SK-N-SH treated with all-trans-retinoic acid at 6 μM for 48 hours (cell line): Measurements from ENCODE around the gene PLGRKT.

Source experiments
- ATAC-seq: fragments of 200-7000 bp; cut with Tn5 transposase; 3 replicates; pipeline ENCODE4 v1.9.1; 2020; ENCODE audit warnings: mild to moderate bottlenecking, moderate library complexity
- ARNTL ChIP-seq: fragments of 450-650 bp; formaldehyde crosslinking; IDR thresholded peaks from 2 replicates; pipeline ENCODE4 v1.5.0; 2020; ENCODE audit warnings: low read depth, mild to moderate bottlenecking, moderate library complexity, borderline replicate concordance
- BACH2 ChIP-seq: fragments of 250-450 bp; sonication (Bioruptor Pico); IDR thresholded peaks from 2 replicates; pipeline ENCODE4 v1.9.0; 2021; ENCODE audit warnings: mild to moderate bottlenecking, borderline replicate concordance
- CREB5 ChIP-seq: fragments of 250-450 bp; sonication (Bioruptor Pico); IDR thresholded peaks from 2 replicates; pipeline ENCODE4 v1.5.1; 2020; ENCODE audit warnings: low read depth, mild to moderate bottlenecking, moderate library complexity
- ESRRG ChIP-seq: fragments of 250-450 bp; sonication (Bioruptor Pico); IDR thresholded peaks from 2 replicates; pipeline ENCODE4 v1.6.1; 2021; ENCODE audit warnings: mild to moderate bottlenecking
- GLIS3 ChIP-seq: fragments of 250-450 bp; sonication (Bioruptor Pico); IDR thresholded peaks from 2 replicates; pipeline ENCODE4 v1.5.0; 2020; ENCODE audit warnings: mild to moderate bottlenecking, moderate library complexity
- ISL1 ChIP-seq: fragments of 250-450 bp; sonication (Bioruptor Pico); IDR thresholded peaks from 2 replicates; pipeline ENCODE4 v2.1.2; 2022; ENCODE audit warnings: mild to moderate bottlenecking, moderate library complexity
- OSR1 ChIP-seq: fragments of 250-450 bp; sonication (Bioruptor Pico); IDR thresholded peaks from 2 replicates; pipeline ENCODE4 v1.8.0; 2022; ENCODE audit warnings: moderate library complexity, mild to moderate bottlenecking, inconsistent platforms
- PATZ1 ChIP-seq: fragments of 250-450 bp; sonication (Bioruptor Pico); IDR thresholded peaks from 2 replicates; pipeline ENCODE4 v1.8.0; 2020; ENCODE audit warnings: mild to moderate bottlenecking, moderate library complexity, borderline replicate concordance
- RARB ChIP-seq: fragments of 250-450 bp; sonication (Bioruptor Pico); IDR thresholded peaks from 2 replicates; pipeline ENCODE4 v1.8.0; 2021; ENCODE audit warnings: mild to moderate bottlenecking, moderate library complexity
- SNAI2 ChIP-seq: fragments of 250-450 bp; sonication (Bioruptor Pico); IDR thresholded peaks from 2 replicates; pipeline ENCODE4 v1.5.0; 2020; ENCODE audit warnings: mild to moderate bottlenecking, moderate library complexity
- TSHZ2 ChIP-seq: fragments of 250-450 bp; sonication (Bioruptor Pico); IDR thresholded peaks from 2 replicates; pipeline ENCODE4 v1.5.0; 2020; ENCODE audit warnings: mild to moderate bottlenecking, moderate library complexity
- ZC3H10 ChIP-seq: fragments of 250-450 bp; sonication (Bioruptor Pico); IDR thresholded peaks from 2 replicates; pipeline ENCODE4 v1.5.1; 2021; ENCODE audit warnings: mild to moderate bottlenecking, moderate library complexity
- ZFP3 ChIP-seq: fragments of 250-450 bp; sonication (Bioruptor Pico); IDR thresholded peaks from 2 replicates; pipeline ENCODE4 v1.5.0; 2020; ENCODE audit warnings: mild to moderate bottlenecking, moderate library complexity
- ZFP30 ChIP-seq: fragments of 450-650 bp; formaldehyde crosslinking; IDR thresholded peaks from 2 replicates; pipeline ENCODE4 v1.5.0; 2022; ENCODE audit warnings: mild to moderate bottlenecking, moderate library complexity
- ZNF70 ChIP-seq: fragments of 450-650 bp; formaldehyde crosslinking; IDR thresholded peaks from 2 replicates; pipeline ENCODE4 v1.5.0; 2020; ENCODE audit warnings: mild to moderate bottlenecking, moderate library complexity
- ZNF8 ChIP-seq: fragments of 450-650 bp; formaldehyde crosslinking; IDR thresholded peaks from 2 replicates; pipeline ENCODE4 v1.5.0; 2020; ENCODE audit warnings: mild to moderate bottlenecking, moderate library complexity
- TF ChIP-seq, protein P1 (sequence below): fragments of 250-450 bp; sonication (Bioruptor Pico); IDR thresholded peaks from 2 replicates; pipeline ENCODE4 v1.5.1; 2021; ENCODE audit warnings: mild to moderate bottlenecking, moderate library complexity
- TF ChIP-seq, protein P2 (sequence below): fragments of 250-450 bp; sonication (Bioruptor Pico); IDR thresholded peaks from 2 replicates; pipeline ENCODE4 v1.8.0; 2021; ENCODE audit warnings: low read depth, mild to moderate bottlenecking, moderate library complexity, borderline replicate concordance

Gene PLGRKT

GRCh38 chr9:5438301-5439162 lies 807 bp upstream of the PLGRKT start:
- TF ChIP-seq ZFP30 (no peak), CREB5 (CRISPR knock-in tag) (no peak), ARNTL (CRISPR knock-in tag) (no peak), SNAI2 (CRISPR knock-in tag) (no peak), ZNF8 (CRISPR knock-in tag) (no peak), GLIS3 (CRISPR knock-in tag) (no peak), BACH2 (CRISPR knock-in tag) (no peak), OSR1 (CRISPR knock-in tag) (no peak), ZC3H10 (CRISPR knock-in tag) (no peak), TSHZ2 (CRISPR knock-in tag) (no peak), PATZ1 (CRISPR knock-in tag) (no peak), ZNF70 (CRISPR knock-in tag) (no peak), ZFP3 (no peak), ESRRG (no peak)
- TF ChIP-seq, protein P1, sequence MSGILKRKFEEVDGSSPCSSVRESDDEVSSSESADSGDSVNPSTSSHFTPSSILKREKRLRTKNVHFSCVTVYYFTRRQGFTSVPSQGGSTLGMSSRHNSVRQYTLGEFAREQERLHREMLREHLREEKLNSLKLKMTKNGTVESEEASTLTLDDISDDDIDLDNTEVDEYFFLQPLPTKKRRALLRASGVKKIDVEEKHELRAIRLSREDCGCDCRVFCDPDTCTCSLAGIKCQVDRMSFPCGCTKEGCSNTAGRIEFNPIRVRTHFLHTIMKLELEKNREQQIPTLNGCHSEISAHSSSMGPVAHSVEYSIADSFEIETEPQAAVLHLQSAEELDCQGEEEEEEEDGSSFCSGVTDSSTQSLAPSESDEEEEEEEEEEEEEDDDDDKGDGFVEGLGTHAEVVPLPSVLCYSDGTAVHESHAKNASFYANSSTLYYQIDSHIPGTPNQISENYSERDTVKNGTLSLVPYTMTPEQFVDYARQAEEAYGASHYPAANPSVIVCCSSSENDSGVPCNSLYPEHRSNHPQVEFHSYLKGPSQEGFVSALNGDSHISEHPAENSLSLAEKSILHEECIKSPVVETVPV (CRISPR knock-in tag): no peak
- TF ChIP-seq, protein P2, sequence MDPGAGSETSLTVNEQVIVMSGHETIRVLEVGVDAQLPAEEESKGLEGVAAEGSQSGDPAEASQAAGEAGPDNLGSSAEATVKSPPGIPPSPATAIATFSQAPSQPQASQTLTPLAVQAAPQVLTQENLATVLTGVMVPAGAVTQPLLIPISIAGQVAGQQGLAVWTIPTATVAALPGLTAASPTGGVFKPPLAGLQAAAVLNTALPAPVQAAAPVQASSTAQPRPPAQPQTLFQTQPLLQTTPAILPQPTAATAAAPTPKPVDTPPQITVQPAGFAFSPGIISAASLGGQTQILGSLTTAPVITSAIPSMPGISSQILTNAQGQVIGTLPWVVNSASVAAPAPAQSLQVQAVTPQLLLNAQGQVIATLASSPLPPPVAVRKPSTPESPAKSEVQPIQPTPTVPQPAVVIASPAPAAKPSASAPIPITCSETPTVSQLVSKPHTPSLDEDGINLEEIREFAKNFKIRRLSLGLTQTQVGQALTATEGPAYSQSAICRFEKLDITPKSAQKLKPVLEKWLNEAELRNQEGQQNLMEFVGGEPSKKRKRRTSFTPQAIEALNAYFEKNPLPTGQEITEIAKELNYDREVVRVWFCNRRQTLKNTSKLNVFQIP (CRISPR knock-in tag): no peak
- ATAC-seq: peak; percentile 1; the same call in 1 of the 3 replicates

DNA sequence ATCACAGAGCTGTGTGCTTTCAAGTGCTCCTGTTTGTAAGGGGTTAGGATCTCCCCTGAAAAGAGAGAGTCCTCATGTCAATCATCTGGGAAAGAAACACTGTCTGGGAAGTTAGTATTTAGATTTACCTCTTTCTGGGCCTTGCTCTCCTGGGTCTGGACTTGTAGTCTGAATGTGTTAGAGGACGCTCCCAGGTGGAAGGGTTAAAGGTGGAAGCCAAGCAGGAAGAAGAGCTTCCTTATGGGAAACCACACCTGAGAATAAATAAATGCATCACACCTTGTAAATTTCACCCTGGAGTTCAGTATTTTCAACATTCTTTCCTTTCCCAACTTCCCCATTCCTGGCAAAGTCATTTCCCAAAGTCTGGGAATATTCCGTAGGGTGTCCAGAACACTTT lies 1.3 kb downstream of the PLGRKT start:
- TF ChIP-seq, protein P2 (CRISPR knock-in tag): no peak
- TF ChIP-seq ZFP30: no peak
- no peak for TF ChIP-seq ZC3H10 (CRISPR knock-in tag)
- no peak for TF ChIP-seq RARB
- no peak for TF ChIP-seq OSR1 (CRISPR knock-in tag)
- TF ChIP-seq CREB5 (CRISPR knock-in tag): no peak
- no peak for TF ChIP-seq ESRRG
- no peak for TF ChIP-seq ISL1 (CRISPR knock-in tag)
- TF ChIP-seq, all 23 proteins: peak for 0
- no peak for ATAC-seq
